HepG2 (cell line): ENCODE data around the gene CCRL2.

Experiments
- ZNF792 ChIP-seq: IDR thresholded peaks from 2 replicates; pipeline ENCODE4 v1.6.1; 2016
- TF ChIP-seq, protein P1 (sequence below): IDR thresholded peaks from 2 replicates; pipeline ENCODE4 v1.6.1; 2012; ENCODE audit warnings: low read length, improper control_type of control experiment

DNA sequence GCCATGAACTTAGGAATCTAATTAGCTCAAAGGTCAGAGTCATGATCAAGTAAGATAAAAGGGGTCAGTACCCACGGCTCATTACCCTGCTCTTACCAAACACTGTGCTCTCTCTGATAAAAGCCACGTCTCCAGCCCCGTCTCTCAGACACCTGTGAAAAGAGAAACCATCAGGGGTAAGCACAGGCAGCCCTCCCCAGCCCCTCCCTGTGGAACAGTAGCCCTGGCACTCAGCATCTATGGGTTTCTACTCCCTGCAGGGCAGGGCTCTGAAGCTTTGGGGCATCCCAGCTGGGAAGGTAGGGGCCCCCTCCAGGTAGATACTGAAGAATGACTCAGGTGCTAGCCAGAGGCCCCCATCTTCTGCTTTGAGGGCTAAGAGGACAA, 47.1 kb downstream of the CCRL2 start:
- TF ChIP-seq ZNF792 (CRISPR knock-in tag) = no peak
- TF ChIP-seq, protein P1, sequence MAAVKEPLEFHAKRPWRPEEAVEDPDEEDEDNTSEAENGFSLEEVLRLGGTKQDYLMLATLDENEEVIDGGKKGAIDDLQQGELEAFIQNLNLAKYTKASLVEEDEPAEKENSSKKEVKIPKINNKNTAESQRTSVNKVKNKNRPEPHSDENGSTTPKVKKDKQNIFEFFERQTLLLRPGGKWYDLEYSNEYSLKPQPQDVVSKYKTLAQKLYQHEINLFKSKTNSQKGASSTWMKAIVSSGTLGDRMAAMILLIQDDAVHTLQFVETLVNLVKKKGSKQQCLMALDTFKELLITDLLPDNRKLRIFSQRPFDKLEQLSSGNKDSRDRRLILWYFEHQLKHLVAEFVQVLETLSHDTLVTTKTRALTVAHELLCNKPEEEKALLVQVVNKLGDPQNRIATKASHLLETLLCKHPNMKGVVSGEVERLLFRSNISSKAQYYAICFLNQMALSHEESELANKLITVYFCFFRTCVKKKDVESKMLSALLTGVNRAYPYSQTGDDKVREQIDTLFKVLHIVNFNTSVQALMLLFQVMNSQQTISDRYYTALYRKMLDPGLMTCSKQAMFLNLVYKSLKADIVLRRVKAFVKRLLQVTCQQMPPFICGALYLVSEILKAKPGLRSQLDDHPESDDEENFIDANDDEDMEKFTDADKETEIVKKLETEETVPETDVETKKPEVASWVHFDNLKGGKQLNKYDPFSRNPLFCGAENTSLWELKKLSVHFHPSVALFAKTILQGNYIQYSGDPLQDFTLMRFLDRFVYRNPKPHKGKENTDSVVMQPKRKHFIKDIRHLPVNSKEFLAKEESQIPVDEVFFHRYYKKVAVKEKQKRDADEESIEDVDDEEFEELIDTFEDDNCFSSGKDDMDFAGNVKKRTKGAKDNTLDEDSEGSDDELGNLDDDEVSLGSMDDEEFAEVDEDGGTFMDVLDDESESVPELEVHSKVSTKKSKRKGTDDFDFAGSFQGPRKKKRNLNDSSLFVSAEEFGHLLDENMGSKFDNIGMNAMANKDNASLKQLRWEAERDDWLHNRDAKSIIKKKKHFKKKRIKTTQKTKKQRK = no peak
